GM21717 (cell line): Measurements from ENCODE around the gene KDM2B.

Experiments
- ATAC-seq: cut with Tn5 transposase; IDR thresholded peaks from one replicate; pipeline ENCODE4 v1.9.1; 2021; ENCODE audit warnings: mild to moderate bottlenecking, moderate library complexity; ENCODE audit not compliant: unreplicated experiment

KDM2B gene

DNA sequence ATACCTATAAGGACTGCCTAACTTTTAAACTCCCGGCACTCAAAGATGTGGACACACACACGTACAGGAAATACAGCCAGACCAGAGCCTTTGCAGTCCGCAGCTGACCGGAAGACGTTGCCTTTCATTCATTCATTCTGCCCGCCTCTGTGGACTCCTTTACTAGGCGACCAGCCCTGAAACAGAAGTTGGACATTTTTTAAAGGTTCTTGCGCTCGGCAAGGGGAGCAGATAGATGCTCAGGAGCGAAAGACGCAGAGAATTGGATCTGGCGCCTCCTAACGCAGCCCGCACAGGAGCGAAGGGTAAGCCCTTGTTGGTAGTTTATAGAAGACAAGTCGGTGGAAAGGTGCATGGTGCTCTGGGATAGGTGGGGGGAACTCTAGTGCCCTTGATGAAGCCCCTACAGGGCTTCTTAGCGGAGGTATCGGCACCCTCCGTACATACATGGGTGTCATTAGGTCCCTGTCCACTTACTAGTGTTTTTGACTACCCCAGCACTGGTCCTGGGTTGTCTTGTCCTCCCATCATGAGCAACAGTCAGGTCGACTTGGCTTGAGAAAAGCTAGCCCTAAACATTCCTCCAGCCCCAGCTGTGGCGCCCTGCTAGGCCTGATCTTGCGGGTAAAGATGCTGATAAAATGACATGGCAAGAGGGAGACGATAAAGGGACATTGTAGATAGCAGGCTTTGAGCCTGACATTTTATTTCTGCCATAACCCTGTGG lies at the start of gene KDM2B:
KDM2B (minus strand) TSS at position 65 of the 727 bp plus-strand sequence. CDS start 112 bp downstream, outside the sequence.
- no peak for ATAC-seq

DNA sequence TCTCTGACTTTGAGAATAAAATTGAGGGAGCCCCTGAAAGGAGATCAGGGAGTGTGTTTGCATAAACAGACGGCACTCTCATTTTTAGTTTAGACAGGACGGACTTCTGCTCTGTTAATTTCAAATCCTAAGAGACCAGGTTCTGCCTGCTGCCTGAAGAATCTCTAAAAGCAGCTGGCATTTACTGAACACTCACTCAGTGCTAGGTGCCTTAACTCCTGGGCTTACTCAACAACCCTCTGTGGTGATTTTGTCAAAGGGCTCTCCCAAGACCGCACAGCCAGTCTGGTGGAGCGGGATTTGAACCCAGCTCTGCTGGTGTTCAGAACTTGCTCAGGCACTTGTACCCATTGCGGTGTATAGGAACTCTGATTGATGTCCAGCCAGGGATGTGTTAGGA lies 47.7 kb upstream of the KDM2B start:
- no peak for ATAC-seq

DNA sequence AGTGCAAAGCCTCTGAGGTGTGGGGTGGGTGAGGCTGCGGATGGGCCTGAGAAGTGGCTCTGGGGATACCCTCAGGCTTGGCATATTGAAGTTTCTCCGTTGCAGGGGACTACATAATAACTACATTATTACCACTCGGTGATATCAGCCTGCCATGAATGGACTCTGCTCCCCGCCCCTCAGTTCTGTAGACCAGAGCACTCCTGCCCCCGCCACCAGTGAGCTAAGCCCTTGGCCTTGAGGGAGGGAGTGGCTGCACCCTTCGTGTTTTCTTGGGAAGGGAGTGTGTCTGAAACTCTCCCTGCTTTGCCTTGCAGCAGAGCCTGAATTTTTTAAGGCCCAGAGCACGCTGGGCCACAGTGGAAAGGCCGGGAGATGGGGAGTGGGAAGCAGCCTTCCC lies 47.2 kb upstream of the KDM2B start:
- no peak for ATAC-seq

DNA sequence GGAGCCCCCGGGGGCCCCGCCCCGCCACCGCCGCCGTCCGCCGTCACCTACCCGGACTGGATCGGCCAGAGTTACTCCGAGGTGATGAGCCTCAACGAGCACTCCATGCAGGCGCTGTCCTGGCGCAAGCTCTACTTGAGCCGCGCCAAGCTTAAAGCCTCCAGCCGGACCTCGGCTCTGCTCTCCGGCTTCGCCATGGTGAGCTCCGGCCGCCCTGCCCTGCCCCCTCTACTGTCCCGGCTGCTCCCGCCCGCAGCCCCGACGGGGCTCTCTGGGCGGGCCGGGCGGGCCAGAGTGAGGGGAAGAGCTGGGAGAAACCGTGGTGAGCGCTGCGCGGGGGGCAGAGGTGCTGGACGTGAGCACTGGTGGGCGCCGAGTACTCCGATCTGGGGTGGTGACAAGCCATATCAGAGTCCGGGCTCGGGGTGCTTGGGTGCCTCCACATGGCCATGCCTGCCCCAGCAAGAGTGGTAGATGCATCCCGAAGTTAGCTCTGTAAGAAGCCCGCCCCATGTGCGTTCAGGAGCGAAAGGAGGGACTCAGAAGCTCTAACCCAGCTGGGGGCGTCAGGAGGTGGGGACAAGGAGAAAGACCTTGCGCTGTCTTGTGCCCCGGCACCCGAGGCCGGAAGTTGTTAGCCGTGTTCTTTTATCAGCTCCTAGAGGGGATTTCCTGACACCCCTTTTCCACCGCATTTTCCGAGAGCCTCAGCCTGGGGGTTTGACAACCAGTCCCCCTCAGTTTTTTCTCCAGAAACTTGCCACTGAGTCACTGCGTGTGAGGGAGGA lies 46.2 kb upstream of the KDM2B start:
- peak; percentile 27 for ATAC-seq

DNA sequence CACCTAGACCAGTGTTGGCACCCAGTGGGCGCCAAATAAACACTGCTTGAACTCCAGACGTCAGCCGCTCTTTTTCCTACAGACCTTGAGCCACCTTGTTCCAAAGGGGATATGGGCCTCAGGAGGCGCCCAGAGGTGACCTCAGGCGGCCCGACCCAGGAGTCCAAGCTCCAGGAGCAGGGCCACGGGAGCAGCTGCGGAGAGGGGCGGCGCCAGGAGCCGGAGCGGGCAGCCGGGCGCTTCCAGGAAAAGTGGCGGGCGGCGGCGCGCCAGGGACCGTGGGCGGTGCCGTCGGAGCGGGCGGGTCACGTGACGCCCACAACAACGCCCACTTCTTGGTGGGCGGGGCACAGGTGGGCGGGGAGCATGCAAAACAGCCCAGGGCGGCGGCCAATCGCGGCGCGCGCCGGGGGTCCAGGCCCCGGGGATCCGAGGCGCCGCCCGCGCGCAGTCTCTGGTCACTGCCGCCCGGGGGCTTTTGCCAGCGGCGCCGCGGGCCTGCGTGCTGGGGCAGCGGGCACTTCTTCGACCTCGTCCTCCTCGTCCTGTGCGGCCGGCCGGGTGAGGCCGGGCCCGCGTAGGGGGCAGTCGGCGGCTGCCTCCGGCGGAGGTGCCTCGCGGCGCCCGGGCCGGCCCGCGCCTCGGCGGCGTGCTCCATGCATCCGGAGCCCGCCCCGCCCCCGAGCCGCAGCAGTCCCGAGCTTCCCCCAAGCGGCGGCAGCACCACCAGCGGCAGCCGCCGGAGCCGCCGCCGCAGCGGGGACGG lies 45.4 kb upstream of the KDM2B start, which contains the start of gene ORAI1:
ORAI1 (plus strand) TSS at position 444 of the 766 bp plus-strand sequence.
- ATAC-seq: peak; percentile 55

DNA sequence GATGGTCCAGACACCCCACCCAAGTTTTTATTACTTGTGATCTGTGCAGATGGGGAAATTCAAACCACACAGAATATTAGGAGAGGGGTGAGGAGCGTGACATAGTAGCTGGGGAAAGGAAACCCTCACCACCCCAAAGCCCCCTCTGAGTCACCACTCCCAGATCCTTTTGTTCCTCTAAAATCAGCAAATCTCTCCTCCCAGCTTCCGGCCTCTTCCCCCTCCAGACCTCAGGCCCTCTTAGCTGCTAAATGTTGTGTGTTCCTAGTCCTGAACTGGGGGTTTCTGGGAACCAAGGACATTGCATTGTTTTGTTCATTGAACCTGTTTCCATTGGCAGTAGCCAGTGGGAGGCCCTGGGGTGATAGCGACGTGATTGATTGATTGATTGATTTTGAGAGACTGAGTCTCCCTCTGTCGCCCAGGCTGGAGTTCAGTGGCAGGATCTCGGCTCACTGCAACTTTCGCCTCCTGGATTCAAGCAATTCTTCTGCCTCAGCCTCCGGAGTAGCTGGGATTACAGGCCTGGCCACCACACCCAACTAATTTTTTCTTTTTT lies 39.6 kb upstream of the KDM2B start:
- no peak for ATAC-seq

DNA sequence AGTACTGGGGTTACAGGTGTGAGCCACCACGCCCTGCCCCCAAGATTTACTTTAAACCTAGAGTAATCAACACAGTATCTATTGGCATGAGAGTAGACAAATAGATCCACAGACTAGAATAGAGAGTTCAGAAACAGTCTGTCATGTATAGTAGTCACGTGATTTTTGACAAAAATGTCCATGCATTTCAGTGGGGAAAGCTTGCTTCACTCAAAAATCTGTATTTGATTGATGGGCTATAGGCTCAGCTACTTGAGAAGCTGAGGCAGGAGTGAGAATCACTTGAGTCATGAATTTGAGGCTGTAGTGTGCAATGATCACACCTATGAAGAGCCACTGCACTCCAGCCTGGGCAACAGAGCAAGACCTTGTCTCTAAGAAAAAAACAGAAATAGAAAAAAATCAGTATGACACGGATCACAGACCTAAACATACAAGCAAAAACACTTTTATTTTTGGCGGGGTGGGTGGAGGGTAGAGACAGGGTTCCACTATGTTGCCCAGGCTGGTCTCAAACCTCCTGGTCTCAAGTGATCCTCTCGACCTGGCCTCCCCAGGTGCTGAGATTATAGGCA lies 37.9 kb upstream of the KDM2B start:
- ATAC-seq: no peak

DNA sequence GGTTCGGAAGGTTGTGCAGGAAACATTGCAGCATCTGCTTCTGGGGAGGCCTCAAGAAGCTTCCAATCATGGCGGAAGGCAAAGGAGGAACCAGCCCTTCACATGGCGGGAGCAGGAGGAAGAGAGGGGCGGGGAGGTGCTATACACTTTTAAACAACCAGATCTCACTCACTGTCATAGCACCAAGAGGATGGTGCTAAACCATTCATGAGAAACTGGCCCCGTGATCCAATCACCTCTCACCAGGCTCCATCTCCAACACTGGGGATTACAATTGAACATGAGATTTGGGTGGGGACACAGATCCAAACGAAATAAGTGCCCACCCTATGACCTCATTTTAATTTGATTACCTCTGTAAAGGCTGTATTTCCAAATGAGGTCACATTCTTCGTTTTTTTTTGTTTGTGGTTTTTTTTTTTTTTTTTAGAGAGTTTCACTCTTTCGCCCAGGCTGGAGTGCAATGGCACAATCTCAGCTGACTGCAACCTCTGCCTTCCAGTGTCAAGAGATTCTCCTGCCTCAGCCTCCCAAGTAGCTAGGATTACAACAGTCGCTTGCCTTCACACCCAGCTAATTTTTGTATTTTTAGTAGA lies 34.1 kb upstream of the KDM2B start:
- ATAC-seq: no peak

DNA sequence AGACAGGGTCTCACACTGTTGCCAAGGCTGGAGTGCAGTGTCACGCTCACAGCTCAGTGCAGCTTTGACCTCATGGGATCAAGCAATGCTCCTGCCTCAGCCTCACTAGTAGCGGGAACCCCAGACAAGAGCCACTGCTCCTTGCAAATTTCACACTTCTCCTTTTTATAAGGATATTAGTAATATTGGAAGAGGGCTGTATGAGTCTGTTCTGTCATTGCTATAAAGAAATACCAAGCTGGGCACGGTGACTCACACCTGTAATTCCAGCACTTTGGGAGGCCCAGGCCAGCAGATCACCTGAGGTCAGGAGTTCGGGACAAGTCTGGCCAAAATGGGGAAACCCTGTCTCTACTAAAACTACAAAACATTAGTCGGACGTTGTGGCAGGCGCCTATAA lies 32.6 kb upstream of the KDM2B start:
- no peak for ATAC-seq

DNA sequence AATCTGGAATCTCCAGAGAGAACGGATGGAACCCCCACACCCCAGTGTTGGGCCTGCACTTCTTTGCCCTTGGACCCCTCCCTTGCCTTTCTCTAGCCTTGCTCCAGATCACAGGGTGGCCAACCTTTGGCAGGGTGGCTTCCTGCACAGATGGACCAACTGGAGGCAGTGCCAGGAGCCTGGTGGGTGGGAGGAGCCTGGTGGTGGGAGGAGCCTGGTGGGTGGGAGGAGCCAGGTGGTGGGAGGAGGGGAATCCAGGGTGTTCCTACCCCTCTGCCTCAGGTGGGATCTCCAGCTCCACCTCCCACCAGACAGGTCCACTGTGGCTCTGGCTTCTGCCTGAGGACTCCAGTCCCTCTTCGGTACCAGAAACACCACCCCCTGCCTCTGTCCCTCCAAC lies 30.5 kb upstream of the KDM2B start:
- ATAC-seq: no peak

DNA sequence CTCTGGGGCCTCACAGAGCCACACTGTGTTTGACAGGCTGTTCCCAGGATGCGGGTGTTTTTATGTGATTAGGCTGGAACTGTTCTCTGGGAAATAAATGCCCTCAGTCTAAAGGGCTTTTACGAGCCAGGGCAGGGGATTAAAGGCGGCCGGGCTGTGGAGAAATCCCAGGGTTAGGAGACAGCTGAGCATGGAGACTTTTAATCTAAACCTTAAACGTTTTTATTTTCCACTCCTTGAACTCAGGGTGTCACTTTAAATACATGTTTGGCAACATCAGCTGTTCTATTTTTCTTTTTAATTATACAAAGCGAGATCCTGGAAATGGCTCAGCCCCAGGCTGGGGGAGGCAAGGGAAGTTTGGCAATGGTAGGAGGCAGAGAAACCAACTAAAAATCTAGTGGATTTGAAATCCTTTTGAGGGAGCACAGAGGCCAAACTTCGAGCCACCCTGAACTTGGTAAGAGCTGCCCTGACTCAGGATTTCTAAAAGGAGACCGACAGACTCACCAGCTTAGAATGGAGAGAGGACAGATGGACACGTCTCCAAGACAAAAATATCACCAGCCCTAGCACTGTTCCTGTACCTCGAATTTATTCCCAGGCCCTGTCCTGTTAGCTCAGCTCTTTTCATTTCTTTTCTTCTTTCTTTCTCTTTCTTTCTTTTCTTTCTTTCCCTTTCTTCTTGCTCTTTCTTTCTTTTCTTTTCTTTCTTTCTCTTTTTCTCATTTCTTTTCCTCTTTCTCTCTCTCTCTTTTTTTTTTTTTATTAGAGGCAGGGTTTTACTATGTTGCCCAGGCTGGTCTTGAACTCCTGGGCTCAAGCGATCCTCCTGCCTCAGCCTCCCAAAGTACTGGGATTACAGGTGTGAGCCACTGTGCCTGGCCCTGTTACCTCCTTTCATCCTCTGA lies 29.7 kb upstream of the KDM2B start:
- ATAC-seq: no peak

DNA sequence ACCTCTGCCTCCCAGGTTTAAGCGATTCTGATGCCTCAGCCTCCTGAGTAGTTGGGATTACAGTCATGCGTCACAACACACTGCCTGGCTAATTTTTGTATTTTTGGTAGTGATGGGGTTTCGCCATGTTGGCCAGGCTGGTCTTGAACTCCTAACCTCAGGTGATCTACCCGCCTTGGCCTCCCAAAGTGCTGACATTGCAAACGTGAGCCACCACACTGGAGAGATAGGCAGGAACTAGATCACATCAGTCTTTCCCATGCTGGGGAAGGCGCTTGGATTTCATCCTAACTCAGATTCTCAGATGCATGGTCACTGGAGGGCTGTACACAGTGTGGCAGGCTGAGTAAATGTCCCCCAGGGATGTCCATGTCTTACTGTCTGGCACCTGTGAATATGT lies 27.5 kb upstream of the KDM2B start:
- ATAC-seq: no peak

DNA sequence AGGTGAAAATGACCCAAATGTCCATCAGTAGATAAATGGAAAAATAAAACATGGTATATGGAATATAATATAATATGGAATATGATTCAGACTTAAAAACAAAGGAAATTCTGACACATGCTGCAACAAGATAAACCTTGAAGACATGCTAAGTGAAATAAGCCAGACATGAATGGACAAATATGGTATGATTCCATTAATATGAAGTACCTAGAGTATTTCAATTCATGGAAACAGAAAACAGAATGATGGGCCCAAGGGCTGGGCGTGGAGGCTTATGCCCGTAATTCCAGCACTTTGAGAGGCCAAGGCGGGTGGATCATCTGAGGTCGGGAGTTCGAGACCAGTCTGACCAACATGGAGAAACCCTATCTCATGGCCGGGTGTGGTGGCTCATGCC lies 22.8 kb upstream of the KDM2B start:
- ATAC-seq: no peak

DNA sequence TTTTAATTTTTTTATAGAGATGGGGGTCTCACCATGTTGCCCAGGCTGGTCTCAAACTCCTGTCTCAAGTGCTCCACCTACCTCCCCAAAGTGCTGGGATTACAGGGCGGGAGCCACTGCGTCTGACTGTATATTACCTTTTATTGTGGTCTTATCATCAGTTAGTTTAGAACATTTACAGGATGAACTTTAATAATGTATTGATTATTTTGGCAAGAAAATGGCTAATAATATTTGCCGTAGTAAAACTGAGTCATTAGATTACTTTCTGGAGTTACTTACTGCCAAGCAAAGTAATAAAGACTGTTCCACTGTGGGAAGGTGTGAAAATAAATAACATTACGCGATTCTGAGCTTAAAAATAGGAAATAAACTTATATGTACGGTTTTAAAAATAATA lies 21.9 kb upstream of the KDM2B start:
- no peak for ATAC-seq

DNA sequence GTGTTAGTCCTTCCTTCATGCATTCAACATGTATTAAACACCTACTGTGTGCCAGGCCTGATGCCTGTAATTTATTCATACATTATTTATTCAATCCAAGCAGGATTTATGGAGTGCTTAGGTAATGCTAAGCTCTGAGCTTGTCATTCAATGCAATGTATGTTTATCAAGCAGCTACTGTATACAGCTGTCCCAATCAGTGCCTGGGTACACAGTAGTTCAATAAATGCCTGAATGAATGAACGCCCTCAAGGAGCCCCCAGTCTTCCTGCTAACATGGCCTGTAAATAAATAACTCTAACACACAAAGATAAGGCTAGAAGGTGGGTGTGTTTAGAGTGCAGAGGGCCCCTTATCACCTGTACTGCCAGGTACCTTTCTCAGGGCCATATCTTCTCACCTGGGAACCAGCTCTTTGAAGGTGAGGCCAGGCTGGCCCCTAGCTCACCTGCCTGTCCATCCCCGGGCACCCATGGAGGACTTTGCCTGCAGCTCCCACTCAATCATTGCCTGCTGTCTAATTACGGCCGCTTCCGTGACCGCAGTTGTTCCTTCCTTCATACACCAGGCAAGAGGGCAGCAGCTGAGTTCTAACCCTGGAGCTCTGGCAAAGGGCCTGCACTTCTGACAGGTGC lies 20.0 kb upstream of the KDM2B start:
- ATAC-seq: no peak

DNA sequence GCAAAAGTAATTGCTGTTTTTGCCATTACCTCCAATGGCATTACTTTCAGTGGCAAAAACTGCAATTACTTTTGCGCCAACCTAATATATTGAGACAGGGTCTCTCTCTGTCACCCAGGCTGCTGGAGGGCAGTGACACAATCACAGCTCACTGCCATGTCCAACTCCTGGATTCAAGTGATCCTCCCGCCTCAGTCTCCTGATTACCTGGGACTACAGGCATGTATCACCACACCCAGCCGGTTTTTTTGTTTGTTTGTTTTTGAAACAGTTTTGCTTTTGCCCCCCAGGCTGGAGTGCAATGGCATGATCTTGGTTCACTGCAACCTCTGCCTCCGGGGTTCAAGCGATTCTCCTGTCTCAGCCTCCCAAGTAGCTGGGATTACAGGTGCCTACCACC lies 15.7 kb upstream of the KDM2B start:
- no peak for ATAC-seq

DNA sequence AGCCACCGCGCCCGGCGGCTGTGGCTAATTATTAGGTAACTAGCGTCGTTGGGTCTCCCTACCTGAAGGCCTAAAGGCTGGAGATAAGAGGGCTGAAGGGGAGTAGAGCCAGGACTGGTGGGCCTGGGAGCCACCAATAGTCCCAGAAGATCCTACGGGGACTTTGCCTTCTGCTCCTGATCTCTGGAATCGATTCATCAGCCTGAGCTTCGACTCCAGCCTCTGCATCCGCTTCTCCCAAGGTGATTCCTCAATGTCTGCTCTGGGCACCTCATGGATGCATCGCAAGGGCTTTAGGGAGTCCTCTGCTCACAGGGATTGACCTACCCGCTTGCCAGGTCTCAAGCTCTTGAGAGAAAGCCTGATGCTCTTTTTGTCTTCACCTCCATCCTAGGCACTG lies 14.7 kb upstream of the KDM2B start:
- ATAC-seq: no peak

DNA sequence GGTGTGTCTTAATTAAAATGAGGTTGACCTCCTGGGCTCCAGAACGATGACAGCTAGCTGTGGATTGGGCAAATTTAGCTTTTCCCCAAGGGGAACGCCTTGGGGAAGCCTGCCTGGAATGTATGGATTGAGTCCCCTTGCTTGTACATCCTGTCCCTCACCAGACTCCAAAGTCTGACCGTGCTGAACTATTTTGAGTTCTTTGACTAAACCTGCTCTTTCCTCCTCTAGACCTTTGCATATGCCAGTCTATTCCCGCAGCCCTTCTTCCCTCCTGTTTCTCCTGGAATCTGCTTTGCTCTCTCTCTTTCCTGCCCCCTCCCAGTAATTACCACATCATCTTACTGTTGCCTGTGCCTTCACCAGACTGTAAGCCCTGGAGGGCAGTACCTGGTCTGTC lies 11.5 kb upstream of the KDM2B start:
- no peak for ATAC-seq
